ENCODE results near the gene ATF7IP.
A peak's percentile ranks its signal among the peaks of the same experiment; 100 is the strongest.
"Not testable (repeated sequence)": the region's sequence is repeated elsewhere in the genome, so short reads cannot be mapped to it uniquely, and the experiment has no call there.

The ATF7IP gene

DNA sequence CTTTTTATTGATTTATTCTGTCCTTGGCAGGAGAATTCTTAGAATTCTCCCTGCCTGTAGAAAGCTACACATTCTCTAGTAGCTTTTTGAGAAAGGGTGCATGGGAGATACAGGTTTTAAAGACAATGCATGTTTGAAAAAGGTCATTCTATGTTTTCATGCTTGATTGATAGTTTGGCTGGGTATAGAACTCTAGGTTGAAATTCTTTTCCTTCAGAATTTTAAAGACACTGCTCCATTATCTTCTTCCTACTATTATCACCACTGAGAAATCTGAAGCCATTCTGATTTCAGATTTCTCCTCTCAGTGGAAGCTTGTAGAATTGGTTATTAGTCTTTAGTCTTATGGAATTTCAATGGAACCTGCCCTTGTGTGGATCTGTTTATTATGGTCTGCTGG is 14.0 kb downstream of the ATF7IP start:
- DNase-seq (ENCODE audit: low spot score), result no peak

GRCh38 chr12:14384783-14385638 is 19.5 kb downstream of the ATF7IP start:
- peak; percentile 79 for DNase-seq (ENCODE audit: low spot score)

DNA sequence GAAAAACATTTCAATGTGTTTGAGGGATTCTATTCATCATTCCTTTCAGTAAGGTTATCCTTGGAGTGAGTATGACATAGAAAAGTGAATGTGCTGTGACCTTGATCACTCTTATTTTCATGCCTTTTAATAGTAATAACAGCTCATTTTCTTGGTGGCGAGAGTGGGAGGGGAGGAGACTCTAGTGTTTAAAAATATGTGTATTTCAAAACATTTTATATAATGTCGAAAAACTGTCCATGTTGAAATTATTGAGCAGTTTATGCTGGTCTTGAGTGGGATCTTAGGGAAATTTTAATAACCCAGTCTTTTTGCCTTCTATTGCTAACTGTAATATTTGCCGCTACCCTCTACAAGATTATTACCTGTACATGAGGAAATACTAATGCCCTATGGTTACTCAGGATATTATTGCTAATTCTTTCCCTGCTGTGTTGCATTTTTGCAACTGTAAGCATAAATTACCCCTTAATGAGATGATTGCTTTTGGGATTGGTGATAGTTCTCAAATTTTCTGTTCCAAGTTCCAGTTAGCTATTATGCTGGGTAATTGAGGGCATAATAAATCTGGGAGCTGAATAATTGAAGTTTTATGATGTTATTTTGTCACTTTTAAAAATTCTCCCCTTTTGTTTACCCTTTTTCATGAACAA is 21.9 kb downstream of the ATF7IP start:
- DNase-seq (ENCODE audit: low spot score), result no peak

DNA sequence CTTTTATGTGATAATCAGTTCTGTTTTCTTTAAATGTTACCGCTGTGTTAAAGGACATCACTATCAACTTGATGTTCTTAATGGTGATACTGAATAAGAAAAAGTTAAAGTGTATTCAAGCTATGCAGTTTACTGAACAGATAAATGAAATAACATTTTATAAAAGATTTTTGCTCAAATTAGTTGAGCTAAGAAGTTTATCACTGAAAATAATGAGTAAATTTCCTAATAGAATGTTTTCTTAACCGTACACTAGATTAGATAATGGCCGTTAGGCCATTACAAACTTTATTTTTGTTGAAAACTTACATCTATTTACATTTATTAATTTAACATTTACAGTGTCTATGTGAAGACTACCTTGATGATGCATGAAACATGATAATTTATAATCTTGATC is 25.0 kb downstream of the ATF7IP start:
- no peak for DNase-seq (ENCODE audit: low spot score)

- no peak for DNase-seq (ENCODE audit: low spot score)
These were observed 25.5 kb downstream of the ATF7IP start for GRCh38 chr12:14390870-14391530.

DNA sequence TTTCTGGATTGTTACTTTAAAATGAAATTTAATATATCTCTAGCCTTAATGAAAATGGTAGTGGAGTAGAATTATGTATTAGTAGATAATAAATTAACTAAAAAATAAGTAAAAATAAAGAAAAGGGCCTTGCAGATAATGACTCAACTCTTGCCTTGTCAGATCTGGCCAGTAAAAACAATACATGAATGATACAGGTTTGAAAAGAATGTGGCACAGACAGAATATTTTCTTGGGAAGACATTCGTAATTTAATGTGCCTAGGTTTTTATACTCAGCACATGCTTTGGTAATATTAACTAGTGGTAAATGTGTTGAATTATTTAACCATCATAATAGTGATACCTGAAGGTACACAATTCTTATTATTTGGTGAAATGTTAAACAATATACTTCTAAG is 28.3 kb downstream of the ATF7IP start:
- no peak for DNase-seq (ENCODE audit: low spot score)

GRCh38 chr12:14394317-14395073 is 29.0 kb downstream of the ATF7IP start:
- peak; percentile 66 for DNase-seq (ENCODE audit: low spot score)

DNA sequence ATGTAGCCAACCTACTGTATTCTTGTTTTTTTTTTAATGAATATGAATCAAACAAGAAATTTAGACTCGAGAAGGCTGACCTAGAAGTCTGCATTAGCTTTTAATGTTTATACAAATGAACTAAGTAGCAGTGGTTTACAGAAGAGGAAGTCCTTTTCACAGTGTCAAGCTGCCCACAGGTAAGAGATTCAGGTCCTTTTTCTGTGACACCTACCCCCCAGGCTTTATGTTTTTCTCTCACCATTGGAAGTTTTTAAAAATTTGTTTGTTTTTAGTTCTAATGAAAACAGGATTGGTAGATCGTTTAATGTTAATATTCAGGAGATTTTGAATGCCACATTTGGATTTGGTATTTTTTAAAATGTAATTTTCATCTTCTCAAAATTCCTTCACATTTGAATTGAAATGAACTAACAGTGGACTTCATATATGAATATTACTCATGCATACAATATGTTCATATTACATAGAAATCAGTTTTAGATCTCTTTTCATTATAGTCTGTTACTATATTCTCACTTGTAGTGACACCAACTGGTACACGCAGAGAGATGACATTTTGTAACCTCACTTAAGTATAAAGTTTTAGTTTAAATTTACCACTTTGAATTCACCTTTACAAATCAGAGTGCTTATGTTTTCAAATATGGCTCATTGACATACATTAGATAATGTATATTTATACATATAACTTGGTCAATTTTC is 29.7 kb downstream of the ATF7IP start:
- no peak for DNase-seq (ENCODE audit: low spot score)

DNA sequence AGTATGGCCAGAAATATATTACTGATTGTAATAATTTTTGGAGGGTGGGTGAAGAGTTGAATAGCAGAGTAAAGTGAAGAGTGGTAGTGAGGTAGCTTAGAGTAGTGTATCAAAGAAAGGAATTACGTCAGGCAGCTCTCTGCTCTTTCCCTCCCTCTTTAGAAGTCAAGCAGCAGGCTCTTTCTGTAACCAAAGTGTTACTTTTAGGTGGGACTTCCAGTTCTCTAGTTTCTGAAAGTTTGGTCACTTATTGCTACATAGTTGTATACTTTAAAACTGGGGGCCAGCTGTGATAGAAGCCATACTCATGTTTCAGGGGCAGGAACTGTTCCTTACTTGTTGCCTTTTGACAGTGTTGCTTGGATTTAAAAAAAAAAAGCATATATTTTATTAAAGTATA is 30.6 kb downstream of the ATF7IP start:
- no peak for DNase-seq (ENCODE audit: low spot score)

DNA sequence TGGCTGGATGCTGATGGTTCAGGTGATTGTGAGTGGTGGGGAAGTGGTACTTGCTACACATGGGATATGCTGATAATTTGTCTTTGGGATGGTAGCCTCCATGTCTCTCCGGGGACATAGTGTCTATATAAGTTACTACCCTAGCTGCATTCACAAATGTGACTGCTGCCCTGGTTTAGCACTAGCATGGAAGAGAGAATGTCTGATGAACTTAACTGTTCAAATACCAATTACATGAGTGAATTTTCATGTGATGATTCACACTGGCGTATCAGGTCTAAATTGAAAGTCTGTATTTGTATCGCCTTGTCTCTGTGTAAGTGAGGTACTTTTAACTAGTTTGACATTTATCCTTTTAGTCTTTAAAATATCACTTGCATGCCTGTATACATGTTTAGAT is 34.4 kb downstream of the ATF7IP start:
- no peak for DNase-seq (ENCODE audit: low spot score)

- no peak for DNase-seq (ENCODE audit: low spot score)
These were observed 35.1 kb downstream of the ATF7IP start for GRCh38 chr12:14400599-14400998.

- not testable (repeated sequence) for DNase-seq (ENCODE audit: low spot score)
These were observed 35.8 kb downstream of the ATF7IP start for GRCh38 chr12:14401267-14401666.

- no peak for DNase-seq (ENCODE audit: low spot score)
These were observed 37.2 kb downstream of the ATF7IP start for GRCh38 chr12:14402697-14403096.

- DNase-seq (ENCODE audit: low spot score), result no peak
These were observed 37.8 kb downstream of the ATF7IP start for GRCh38 chr12:14403293-14403692.

GRCh38 chr12:14403711-14404196 is 38.3 kb downstream of the ATF7IP start:
- DNase-seq (ENCODE audit: low spot score), result peak; percentile 54

GRCh38 chr12:14405407-14405806 is 39.9 kb downstream of the ATF7IP start:
- DNase-seq (ENCODE audit: low spot score), result not testable (repeated sequence)

- DNase-seq (ENCODE audit: low spot score), result no peak
These were observed 42.7 kb downstream of the ATF7IP start for GRCh38 chr12:14408208-14408607.

DNA sequence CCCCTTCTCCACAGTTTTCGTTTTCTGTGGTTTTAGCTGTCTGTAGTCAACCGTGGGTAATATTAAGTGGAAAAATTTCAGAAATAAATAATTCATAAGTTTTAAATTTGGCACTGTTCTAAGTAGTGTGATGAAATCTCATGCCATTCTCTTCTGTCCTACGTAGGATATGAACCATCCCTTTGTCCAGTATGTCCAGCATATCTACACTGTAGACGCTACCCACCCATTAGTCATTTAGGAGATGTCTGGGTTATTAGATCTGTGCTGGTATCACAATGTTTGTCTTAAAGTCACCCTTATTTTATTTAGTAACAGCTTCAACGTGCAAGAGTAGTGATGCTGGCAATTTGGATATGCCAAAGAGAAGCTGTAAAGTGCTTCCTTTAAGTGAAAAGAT is 44.7 kb downstream of the ATF7IP start:
- no peak for DNase-seq (ENCODE audit: low spot score)

DNA sequence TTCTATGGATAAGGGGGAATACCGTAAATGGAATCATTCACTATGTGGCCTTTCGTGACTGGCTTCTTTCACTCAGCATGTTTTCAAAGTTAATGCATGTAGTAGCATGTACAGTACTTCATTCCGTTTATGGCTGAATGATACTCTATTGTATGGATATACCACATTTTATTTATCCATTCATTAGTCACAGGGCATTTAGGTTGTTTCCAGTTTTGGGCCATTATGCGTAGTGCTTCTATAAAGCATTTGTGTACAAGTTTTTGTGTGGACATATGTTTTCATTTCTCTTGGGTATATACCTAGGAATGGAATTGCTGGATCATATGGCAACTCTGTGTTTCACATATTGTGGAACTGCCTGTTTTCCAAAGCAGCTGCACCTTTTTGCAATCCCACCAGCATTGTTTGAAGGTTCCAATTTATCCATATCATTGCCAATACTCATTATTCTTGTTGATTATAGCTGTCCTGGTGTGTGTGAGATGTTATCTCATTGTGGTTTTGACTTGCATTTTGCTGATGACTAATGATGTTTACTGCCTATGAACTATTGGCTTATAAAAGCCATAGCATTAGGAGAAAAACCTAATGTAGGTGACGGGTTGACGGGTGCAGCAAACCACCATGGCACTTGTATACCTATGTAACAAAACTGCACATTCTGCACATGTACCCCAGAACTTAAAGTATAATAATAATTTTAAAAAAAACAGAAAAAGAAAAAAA is 45.5 kb downstream of the ATF7IP start:
- DNase-seq (ENCODE audit: low spot score), result no peak

GRCh38 chr12:14416658-14417057 is 51.2 kb downstream of the ATF7IP start:
- no peak for DNase-seq (ENCODE audit: low spot score)

DNA sequence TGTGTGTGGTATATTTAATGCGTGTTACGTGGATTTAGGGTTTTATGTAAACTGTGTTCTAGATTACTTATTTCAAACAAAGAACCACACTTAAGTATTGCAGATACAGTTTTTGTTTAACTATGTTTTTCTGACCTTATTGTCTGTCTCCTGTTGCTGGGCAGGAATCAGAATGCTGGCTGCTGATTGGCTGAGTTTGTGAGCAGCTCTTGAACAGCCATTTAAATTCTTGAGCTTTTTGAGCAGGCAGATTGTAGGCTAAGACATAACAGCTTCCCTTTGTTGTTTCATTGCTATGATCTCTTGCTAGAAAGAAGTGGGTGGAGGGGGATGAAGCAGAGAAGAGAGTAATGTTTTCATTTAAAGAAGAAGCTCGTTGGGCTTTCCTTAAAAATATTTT is 52.2 kb downstream of the ATF7IP start:
- peak; percentile 85 for DNase-seq (ENCODE audit: low spot score)
